Spleen (tissue), 7 donors: Measurements from ENCODE around the gene UGP2.

Source experiments
- CTCF ChIP-seq, 11 experiments: fragments of 200-600 bp in 7 of 11; fragments of 450-650 bp in 4 of 11; sonication (generic) in 4 of 11; IDR thresholded peaks in 8 of 11; conservative IDR thresholded peaks in 3 of 11; 1 replicate in 7 of 11; 2 replicates in 4 of 11; pipeline versions ENCODE4 v1.4.0 to v1.8.0; 2016 to 2021; ENCODE audit warnings: antibody characterized with exemption in 11 of 11, inconsistent platforms in 4 of 11, mild to moderate bottlenecking in 1 of 11
- POLR2A ChIP-seq, 3 donors: fragments of 450-650 bp; IDR thresholded peaks; one replicate each; pipeline ENCODE4 v1.5.1; 2017; ENCODE audit warnings: antibody characterized with exemption in 3 of 3, mild to moderate bottlenecking in 1 of 3
- POLR2AphosphoS5 ChIP-seq, 3 donors: sonication (generic); formaldehyde crosslinking; IDR thresholded peaks; one replicate each; pipeline ENCODE4 v1.5.1; 2017; ENCODE audit warnings: antibody characterized with exemption in 3 of 3
- donor health status: DM: no; HTN: no; CAD: no; lungs with moderate emphysema.
- donor health status: DM: no; HTN: no; CAD: no.
- donor health status: DM: no; HTN: no; CAD: no.

- TF ChIP-seq POLR2A (IDR thresholded peaks at IDR 0.05) (no peak), CTCF (IDR thresholded peaks at IDR 0.05 in 8 of 11, conservative IDR thresholded peaks at IDR 0.05 in 3 of 11) (no peak), POLR2AphosphoS5 (IDR thresholded peaks at IDR 0.05) (no peak)
Measured at GRCh38 chr2:63878486-63878885, 36.8 kb downstream of the UGP2 start.
